A549 (cell line): ENCODE measurements around the gene DBX2.
"Not testable (repeated sequence)": the region's sequence is repeated elsewhere in the genome, so short reads cannot be mapped to it uniquely, and the experiment has no call there.

Experiments used
- CEBPB ChIP-seq, 2 experiments: fragments of >200 bp in 1 of 2; sonication (Bioruptor Twin) in 1 of 2; formaldehyde crosslinking in 1 of 2; IDR thresholded peaks; 2 replicates each; pipeline ENCODE4 v1.6.1; 2012 to 2016
- CTCF ChIP-seq: fragments of >200 bp; sonication (Bioruptor Twin); formaldehyde crosslinking; IDR thresholded peaks from 3 replicates; pipeline ENCODE4 v1.5.1; 2016
- EHMT2 ChIP-seq: fragments of 200-600 bp; sonication (generic); IDR thresholded peaks from 2 replicates; pipeline ENCODE4 v1.6.1; 2016; ENCODE audit warnings: antibody characterized with exemption, low read depth, mild to moderate bottlenecking, moderate library complexity
- HOXB13 ChIP-seq: fragments of 250-450 bp; sonication (Bioruptor Pico); IDR thresholded peaks from 2 replicates; pipeline ENCODE4 v1.5.0; 2020; ENCODE audit warnings: low read depth, mild to moderate bottlenecking, moderate library complexity
- POLR2A ChIP-seq: IDR thresholded peaks from 2 replicates; pipeline ENCODE4 v1.6.1; 2012; ENCODE audit warnings: mild to moderate bottlenecking, low read length
- ZFP36 ChIP-seq: fragments of 450-650 bp; IDR thresholded peaks from 2 replicates; pipeline ENCODE4 v1.6.1; 2014; ENCODE audit warnings: borderline replicate concordance; ENCODE audit not compliant: partially characterized antibody
- TF ChIP-seq, protein P1 (sequence below): fragments of >200 bp; sonication (Bioruptor Twin); formaldehyde crosslinking; IDR thresholded peaks from 3 replicates; pipeline ENCODE4 v1.6.1; 2016

- TF ChIP-seq POLR2A; CTCF; CEBPB (IDR thresholded peaks at IDR 0.05); ZFP36; EHMT2; HOXB13: not testable (repeated sequence)
- TF ChIP-seq, protein P1, sequence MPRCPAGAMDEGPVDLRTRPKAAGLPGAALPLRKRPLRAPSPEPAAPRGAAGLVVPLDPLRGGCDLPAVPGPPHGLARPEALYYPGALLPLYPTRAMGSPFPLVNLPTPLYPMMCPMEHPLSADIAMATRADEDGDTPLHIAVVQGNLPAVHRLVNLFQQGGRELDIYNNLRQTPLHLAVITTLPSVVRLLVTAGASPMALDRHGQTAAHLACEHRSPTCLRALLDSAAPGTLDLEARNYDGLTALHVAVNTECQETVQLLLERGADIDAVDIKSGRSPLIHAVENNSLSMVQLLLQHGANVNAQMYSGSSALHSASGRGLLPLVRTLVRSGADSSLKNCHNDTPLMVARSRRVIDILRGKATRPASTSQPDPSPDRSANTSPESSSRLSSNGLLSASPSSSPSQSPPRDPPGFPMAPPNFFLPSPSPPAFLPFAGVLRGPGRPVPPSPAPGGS, result not testable (repeated sequence)
Measured at GRCh38 chr12:45095417-45095816, 44.5 kb upstream of the DBX2 start.
